Peyer's patch (tissue), 4 donors: ENCODE measurements around the gene UST. TPM values are rescaled to one million over a fixed set of nuclear protein-coding genes. Genes with fewer than 3 reads are reported as not detected.

Experiments used
- DNase-seq, 3 donors: peaks; one replicate each; pipeline ENCODE4 v3.0.0-alpha.2; 2017 to 2019
- H3K27ac ChIP-seq, 4 donors: fragments of 200-600 bp; sonication (generic); one replicate each; pipeline ENCODE4 v1.5.1; 2016 to 2019
- H3K27me3 ChIP-seq, 2 donors: fragments of 200-600 bp; sonication (generic); one replicate each; pipeline ENCODE4 v1.5.1; 2019
- H3K36me3 ChIP-seq, 3 donors: fragments of 200-600 bp; sonication (generic); one replicate each; pipeline ENCODE4 v1.5.1; 2016 to 2019
- H3K4me1 ChIP-seq, 4 donors: fragments of 200-600 bp; sonication (generic); one replicate each; pipeline ENCODE4 v1.5.1; 2016 to 2019
- H3K4me3 ChIP-seq, 4 donors: fragments of 200-600 bp; sonication (generic); 1 replicate in 3 of 4; 2 replicates in 1 of 4; pipeline ENCODE4 v1.5.1; 2016 to 2019; ENCODE audit warnings: mild to moderate bottlenecking in 1 of 4
- H3K9me3 ChIP-seq, 4 donors: fragments of 200-600 bp; sonication (generic); one replicate each; pipeline ENCODE4 v1.5.1; 2016 to 2019; ENCODE audit warnings: mild to moderate bottlenecking in 1 of 4
- CTCF ChIP-seq, 6 experiments: fragments of 450-650 bp in 4 of 6; fragments of 200-600 bp in 2 of 6; sonication (generic) in 1 of 6; IDR thresholded peaks; one replicate each; pipeline ENCODE4 v1.5.1; 2017 to 2019; ENCODE audit warnings: antibody characterized with exemption in 6 of 6, mild to moderate bottlenecking in 3 of 6, moderate library complexity in 1 of 6
- POLR2A ChIP-seq, 2 donors: fragments of 450-650 bp; IDR thresholded peaks; one replicate each; pipeline ENCODE4 v1.5.1; 2017; ENCODE audit warnings: antibody characterized with exemption in 2 of 2, mild to moderate bottlenecking in 2 of 2, moderate library complexity in 2 of 2
- total RNA-seq, 4 donors: library from RNA; depleted of rRNA; stranded (reverse); fragments of >200 nt; gene quantifications; one replicate each; pipeline ENCODE4 v1.1.0, GENCODE V29; 2016

The UST gene
- total RNA-seq, 4 donors from 2014 or later, result 3.0 to 37.1 (median 4.6) TPM

DNA sequence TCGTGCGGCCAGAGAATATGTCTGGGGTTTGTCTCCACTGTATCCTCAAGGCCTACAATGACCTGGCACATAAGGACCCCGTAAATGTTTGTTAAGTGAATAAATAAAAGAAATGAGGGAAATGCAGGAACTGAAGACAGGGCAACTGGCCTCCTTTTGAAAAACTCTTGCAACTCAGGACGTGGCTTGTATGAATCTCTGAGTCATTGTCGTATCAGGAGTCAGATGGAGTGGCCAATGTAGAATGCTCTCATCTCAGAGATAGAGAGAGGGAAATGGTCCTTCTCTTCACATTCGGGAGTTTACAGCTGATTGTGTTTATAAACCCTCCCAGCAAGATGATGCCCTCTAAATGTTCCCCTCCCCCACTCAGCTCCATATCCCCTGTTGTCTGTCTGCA, 57.1 kb downstream of the UST start:
- no peak overlapping the region for H3K27ac ChIP-seq
- H3K4me3 ChIP-seq, result no peak overlapping the region
- H3K27me3 ChIP-seq, result no peaks in the 10 kb centered on the region
- H3K36me3 ChIP-seq, result no peaks in the 10 kb centered on the region
- no peaks in the 10 kb centered on the region for H3K9me3 ChIP-seq
- TF ChIP-seq POLR2A (IDR thresholded peaks at IDR 0.05), result no peak
- TF ChIP-seq CTCF (IDR thresholded peaks at IDR 0.05), result no peak
- peaks cover 0 to 4% (median 0%) of the 10 kb centered on the region in 4 donors for H3K4me1 ChIP-seq
- no peak for DNase-seq

DNA sequence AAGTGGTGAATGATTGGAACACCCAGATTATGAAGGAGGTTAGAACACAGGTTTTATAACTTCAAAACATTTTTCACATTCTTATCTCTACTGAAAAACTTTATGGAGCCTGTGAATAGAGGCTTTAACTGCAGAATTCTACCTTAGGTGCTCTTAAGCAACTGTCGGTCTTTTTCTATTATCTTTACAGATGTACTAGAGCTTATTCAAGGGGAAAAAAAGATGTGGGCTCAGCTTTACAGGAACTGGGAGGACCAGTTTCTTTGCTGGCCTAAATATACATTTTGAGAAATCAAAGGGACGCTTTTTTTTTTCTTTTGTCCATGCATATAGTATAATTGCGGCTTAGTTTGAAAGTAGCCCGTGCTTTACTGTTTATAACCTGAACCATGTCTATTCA, 58.9 kb downstream of the UST start:
- H3K9me3 ChIP-seq, result no peaks in the 10 kb centered on the region
- no peak for DNase-seq
- no peaks in the 10 kb centered on the region for H3K36me3 ChIP-seq
- no peak overlapping the region for H3K4me3 ChIP-seq
- no peaks in the 10 kb centered on the region for H3K4me1 ChIP-seq
- TF ChIP-seq CTCF (IDR thresholded peaks at IDR 0.05) (no peak), POLR2A (IDR thresholded peaks at IDR 0.05) (no peak)
- no peak overlapping the region for H3K27ac ChIP-seq
- H3K27me3 ChIP-seq, result no peaks in the 10 kb centered on the region

DNA sequence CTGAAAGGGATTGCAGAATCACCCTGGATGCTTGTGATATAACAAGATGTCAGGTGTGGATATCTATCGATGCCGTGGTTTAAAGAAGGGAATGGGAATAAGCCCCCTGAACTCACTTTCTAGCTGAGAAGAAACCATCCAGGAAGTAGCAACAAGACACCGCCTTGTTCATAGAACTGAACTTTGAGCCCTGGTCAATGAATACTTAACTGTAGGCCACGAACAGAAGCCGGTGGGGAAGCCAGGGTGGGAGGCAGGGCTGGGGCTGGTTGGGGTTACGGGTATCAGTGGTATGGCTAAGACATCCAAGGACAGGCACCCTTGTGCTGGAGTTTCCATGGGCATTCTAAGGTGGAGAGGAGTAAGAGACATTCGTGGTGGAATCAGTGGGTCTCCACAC, 61.0 kb downstream of the UST start:
- TF ChIP-seq CTCF (IDR thresholded peaks at IDR 0.05) (no peak), POLR2A (IDR thresholded peaks at IDR 0.05) (no peak)
- no peak for DNase-seq
- no peaks in the 10 kb centered on the region for H3K36me3 ChIP-seq
- H3K9me3 ChIP-seq, result peaks cover 0 to 4% (median 0%) of the 10 kb centered on the region in 4 donors
- H3K27ac ChIP-seq, result no peak overlapping the region
- no peaks in the 10 kb centered on the region for H3K27me3 ChIP-seq
- H3K4me3 ChIP-seq, result no peak overlapping the region
- no peaks in the 10 kb centered on the region for H3K4me1 ChIP-seq

- Histone ChIP-seq H3K4me1 (no peaks in the 10 kb centered on the region), H3K4me3 (no peak overlapping the region), H3K36me3 (no peaks in the 10 kb centered on the region), H3K9me3 (peaks cover 0 to 4% (median 0%) of the 10 kb centered on the region in 4 donors), H3K27ac (no peak overlapping the region), H3K27me3 (no peaks in the 10 kb centered on the region)
- no peak for DNase-seq
- TF ChIP-seq POLR2A (IDR thresholded peaks at IDR 0.05), result no peak
- TF ChIP-seq CTCF (IDR thresholded peaks at IDR 0.05), result no peak
Measured at GRCh38 chr6:148808786-148809304, 62.0 kb downstream of the UST start.

- TF ChIP-seq POLR2A (IDR thresholded peaks at IDR 0.05) (no peak), CTCF (IDR thresholded peaks at IDR 0.05) (no peak)
- Histone ChIP-seq H3K27me3 (no peaks in the 10 kb centered on the region), H3K4me3 (no peak overlapping the region)
Measured at GRCh38 chr6:148811459-148811858, 64.6 kb downstream of the UST start.

More at GRCh38 chr6:148811459-148811858, 64.6 kb downstream of the UST start:
- Histone ChIP-seq H3K9me3 (peaks cover 0 to 4% (median 0%) of the 10 kb centered on the region in 4 donors), H3K36me3 (no peaks in the 10 kb centered on the region), H3K27ac (no peak overlapping the region), H3K4me1 (no peaks in the 10 kb centered on the region)
- no peak for DNase-seq
